GM18873 (cell line): ENCODE measurements around the gene TBC1D5.
"Not testable (repeated sequence)": the region's sequence is repeated elsewhere in the genome, so short reads cannot be mapped to it uniquely, and the experiment has no call there.

ENCODE experiments used
- ATAC-seq: cut with Tn5 transposase; IDR thresholded peaks from one replicate; pipeline ENCODE4 v1.9.1; 2021; ENCODE audit warnings: mild to moderate bottlenecking, moderate library complexity, moderate number of reproducible peaks; ENCODE audit not compliant: unreplicated experiment, low FRiP score

The TBC1D5 gene

DNA sequence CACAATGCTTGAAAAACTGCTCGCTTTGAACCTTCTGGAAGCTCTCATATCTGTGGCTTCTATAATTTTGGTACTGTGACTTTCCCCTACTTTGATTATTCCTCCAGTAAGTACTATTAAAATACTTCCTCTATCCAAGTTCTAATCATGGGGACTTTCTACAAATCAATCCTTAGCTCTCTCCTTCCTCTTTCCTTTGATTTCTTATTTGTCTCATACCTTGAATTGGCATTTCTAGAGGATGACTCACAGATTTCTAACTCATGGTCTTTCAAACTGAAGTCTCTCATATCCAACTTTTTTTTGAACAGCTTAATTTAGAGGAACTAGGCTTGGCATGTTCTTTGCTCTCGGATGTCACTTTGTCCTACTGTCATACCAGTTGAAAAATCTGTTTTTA is 241.8 kb downstream of the TBC1D5 start:
- ATAC-seq = no peak

- ATAC-seq = no peak
Measured at GRCh38 chr3:17494117-17494809, 248.2 kb downstream of the TBC1D5 start.

- ATAC-seq = no peak
Measured at GRCh38 chr3:17491601-17492000, 250.8 kb downstream of the TBC1D5 start.

DNA sequence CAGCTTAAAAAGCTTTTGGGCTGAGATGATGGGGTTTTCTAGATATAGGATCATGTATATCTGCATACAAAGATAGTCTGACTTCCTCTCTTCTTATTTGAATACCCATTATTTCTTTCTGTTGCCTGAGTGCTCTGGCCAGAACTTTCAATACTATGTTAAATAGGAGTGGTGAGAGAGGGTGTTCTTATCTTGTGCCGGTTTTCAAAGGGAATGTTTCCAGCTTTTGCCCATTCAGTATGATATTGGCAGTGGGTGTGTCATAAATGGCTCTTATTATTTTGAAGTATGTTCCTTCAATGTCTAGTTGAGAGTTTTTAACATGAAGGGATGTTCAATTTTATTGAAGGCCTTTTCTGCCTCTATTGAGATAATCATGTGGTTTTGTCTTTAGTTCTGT is 251.2 kb downstream of the TBC1D5 start:
- not testable (repeated sequence) for ATAC-seq

- no peak for ATAC-seq
Measured at GRCh38 chr3:17489139-17489538, 253.3 kb downstream of the TBC1D5 start.

GRCh38 chr3:17481116-17481515 is 261.3 kb downstream of the TBC1D5 start:
- ATAC-seq = no peak

GRCh38 chr3:17479681-17480405 is 262.6 kb downstream of the TBC1D5 start:
- ATAC-seq = no peak

DNA sequence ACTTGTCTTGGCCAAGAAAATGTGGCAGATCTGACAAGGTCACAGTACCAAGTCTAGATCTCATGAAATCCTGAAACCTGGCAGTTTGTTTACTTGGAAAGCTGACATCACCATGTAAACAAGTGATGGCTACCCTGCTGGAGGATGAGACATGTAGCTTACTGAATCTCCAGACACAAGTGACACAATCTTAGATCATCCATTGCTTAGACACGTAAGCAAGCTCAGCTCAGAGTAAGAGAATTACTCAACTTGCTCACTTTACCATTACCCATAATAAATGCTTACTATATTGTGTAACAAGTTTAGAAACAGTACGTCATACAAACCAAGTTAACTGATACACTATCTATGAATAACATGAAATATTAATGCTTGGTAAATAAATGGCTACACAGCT is 263.8 kb downstream of the TBC1D5 start:
- ATAC-seq = no peak

- no peak for ATAC-seq
Measured at GRCh38 chr3:17473761-17474160, 268.7 kb downstream of the TBC1D5 start.

DNA sequence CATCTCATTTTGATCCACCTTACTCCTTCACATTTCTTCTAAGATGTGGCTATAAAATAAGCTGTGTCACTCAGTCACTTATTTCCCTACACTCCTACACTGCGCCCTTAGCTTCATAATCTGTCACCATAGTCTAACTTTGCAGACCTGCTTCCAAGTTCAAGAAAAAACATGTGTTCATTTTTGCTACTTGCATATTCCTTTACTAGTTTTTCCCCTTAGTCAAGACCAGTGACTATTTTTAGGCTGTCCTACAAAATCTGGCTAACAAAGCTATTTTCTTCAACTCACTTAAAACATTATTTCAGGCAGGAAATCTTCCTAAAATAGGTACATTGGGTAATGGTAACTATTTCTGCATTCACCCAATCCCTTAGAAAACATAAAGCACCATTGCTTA is 272.5 kb downstream of the TBC1D5 start:
- ATAC-seq = no peak

- ATAC-seq = no peak
Measured at GRCh38 chr3:17469520-17469919, 272.9 kb downstream of the TBC1D5 start.

- no peak for ATAC-seq
Measured at GRCh38 chr3:17466028-17466427, 276.4 kb downstream of the TBC1D5 start.

- ATAC-seq = no peak
Measured at GRCh38 chr3:17459470-17459993, 282.9 kb downstream of the TBC1D5 start.

DNA sequence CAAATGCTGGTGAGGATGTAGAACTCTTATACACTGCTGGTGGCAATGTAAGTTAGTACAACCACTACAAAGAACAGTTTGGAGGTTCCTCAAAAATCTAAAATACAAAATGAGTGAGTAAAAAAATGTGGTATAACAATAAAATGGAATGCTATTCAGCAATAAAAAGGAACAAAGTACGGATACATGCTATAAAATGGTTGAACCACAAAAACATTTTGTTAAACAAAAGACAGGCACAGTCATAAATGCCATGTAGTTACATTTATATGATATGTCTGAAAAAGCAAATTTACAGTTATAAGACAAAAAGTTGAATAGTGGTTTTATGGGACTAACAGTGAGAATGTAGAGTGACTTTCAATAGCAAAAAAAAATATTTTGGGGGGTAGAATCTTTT is 285.8 kb downstream of the TBC1D5 start:
- ATAC-seq = no peak

- ATAC-seq = no peak
Measured at GRCh38 chr3:17456046-17456445, 286.4 kb downstream of the TBC1D5 start.

- no peak for ATAC-seq
Measured at GRCh38 chr3:17444865-17445264, 297.6 kb downstream of the TBC1D5 start.

GRCh38 chr3:17443142-17443541 is 299.3 kb downstream of the TBC1D5 start:
- no peak for ATAC-seq

DNA sequence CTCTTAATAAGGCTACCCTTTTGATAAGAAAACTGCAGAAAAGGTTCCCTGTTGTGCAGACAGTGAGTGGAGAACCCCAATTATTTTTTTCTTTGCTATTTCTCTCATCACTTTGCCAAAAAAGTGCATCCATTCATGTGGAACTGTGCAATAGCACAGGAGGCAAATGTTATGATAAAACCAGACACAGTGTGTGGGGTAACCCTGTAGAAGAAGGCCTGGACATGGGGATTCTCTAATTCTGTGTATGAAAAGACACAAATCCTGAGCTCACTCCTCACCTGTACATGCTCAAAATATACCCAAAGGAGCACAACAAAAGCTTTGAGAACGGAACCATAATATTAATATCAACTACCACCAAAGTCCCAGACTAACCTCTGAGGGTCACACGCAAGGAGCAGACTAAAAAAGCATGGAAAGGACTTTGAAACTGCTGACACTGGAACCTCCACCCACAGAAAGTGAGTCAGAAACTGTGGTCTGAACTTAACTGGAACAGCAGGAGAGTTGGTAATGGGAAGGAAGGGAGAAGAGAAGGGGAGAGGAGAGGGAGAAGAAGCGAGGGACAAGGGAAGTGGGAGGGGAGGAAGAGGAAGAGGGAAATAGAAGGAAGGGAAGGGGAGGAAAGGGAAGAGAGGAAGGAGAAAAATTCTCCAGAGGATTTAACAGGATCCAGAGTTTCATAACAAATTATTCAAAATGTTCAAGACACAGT is 299.9 kb downstream of the TBC1D5 start:
- no peak for ATAC-seq

DNA sequence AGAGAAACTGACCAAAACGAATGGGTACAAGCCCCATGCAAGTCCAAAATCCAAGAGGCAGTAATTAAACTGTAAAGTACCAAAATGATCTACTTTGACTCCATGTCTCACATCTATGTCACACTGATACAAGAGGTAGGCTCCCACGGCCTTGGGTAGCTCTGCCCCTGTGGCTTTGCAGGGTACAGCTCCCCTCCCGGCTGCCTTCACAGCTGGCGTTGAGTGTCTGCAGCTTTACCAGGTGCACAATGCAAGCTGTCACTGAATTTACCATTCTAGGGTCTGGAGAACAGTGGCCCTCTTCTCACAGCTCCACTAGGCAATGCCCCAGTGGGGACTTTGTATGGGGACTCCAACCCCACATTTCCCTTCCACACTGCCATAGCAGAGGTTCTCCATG is 308.6 kb downstream of the TBC1D5 start:
- ATAC-seq = no peak

DNA sequence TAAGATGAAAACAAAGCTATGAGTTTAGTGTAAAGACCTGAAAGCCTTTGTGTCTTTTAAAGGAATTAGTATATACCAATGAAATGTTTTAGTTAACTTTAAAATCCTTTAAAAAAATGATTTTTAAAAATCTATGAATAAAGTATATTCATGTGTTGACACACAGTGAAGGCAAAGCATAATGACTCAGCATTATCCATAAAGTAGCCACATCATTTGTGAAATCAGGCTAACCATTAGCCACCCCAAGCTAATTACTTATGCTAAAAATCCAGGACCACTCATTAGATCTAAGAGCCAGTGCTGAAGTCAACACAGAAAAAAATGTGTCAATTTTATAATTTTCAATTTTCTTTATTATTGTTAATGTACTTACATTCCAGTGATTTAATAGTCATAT is 310.2 kb downstream of the TBC1D5 start:
- ATAC-seq = no peak

DNA sequence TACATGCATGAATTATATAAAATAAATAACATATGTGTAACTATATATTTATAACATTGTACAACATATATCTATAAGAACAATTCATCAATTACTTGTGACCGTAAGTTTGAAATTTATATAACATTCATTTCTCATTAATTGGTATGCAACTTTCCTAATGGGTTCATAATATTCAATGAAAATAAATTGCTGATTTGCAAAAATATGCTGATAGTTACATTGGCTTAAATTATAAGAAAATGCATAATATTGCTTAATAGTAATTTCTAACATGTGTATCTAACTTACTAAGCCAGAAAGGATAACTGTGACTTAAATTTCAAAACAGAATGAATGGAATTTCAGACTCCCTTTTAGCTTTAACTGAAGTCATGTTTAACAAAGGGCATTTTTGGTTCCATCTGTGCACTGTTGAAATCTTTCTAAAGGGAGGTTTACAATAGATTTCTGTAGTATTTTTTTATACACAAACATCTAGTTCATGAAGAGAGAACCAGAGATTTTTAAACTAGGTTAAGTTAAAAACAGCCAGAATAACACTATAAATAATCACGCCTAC is 310.9 kb downstream of the TBC1D5 start:
- ATAC-seq = no peak
